ENCODE measurements around the gene HAT1.

Gene HAT1

GRCh38 chr2:171919453-171919852 lies 2.8 kb upstream of the HAT1 start:
- DNase-seq (ENCODE audit: low spot score), result no peak

GRCh38 chr2:171921970-171922229 lies 361 bp upstream of the HAT1 start:
- DNase-seq (ENCODE audit: low spot score), result no peak

GRCh38 chr2:171923206-171923605 lies 945 bp downstream of the HAT1 start:
- no peak for DNase-seq (ENCODE audit: low spot score)

- no peak for DNase-seq (ENCODE audit: low spot score)
Observed at GRCh38 chr2:171924170-171924942, 2.1 kb downstream of the HAT1 start.

- no peak for DNase-seq (ENCODE audit: low spot score)
Observed at GRCh38 chr2:171930385-171930784, 8.1 kb downstream of the HAT1 start.

GRCh38 chr2:171939058-171939742 lies 16.9 kb downstream of the HAT1 start:
- DNase-seq (ENCODE audit: low spot score), result no peak

- DNase-seq (ENCODE audit: low spot score), result no peak
Observed at GRCh38 chr2:171939743-171940071, 17.4 kb downstream of the HAT1 start.

GRCh38 chr2:171941316-171941699 lies 19.0 kb downstream of the HAT1 start:
- no peak for DNase-seq (ENCODE audit: low spot score)

GRCh38 chr2:171943869-171944268 lies 21.6 kb downstream of the HAT1 start:
- no peak for DNase-seq (ENCODE audit: low spot score)

GRCh38 chr2:171952276-171952675 lies 30.0 kb downstream of the HAT1 start:
- DNase-seq (ENCODE audit: low spot score), result no peak

- no peak for DNase-seq (ENCODE audit: low spot score)
Observed at GRCh38 chr2:171952748-171953147, 30.5 kb downstream of the HAT1 start.

- no peak for DNase-seq (ENCODE audit: low spot score)
Observed at GRCh38 chr2:171956135-171956825, 34.0 kb downstream of the HAT1 start.

GRCh38 chr2:171957061-171957460 lies 34.8 kb downstream of the HAT1 start:
- no peak for DNase-seq (ENCODE audit: low spot score)

GRCh38 chr2:171958475-171958874 lies 36.2 kb downstream of the HAT1 start:
- DNase-seq (ENCODE audit: low spot score), result no peak

- no peak for DNase-seq (ENCODE audit: low spot score)
Observed at GRCh38 chr2:171959998-171960397, 37.7 kb downstream of the HAT1 start.

- no peak for DNase-seq (ENCODE audit: low spot score)
Observed at GRCh38 chr2:171960570-171960969, 38.3 kb downstream of the HAT1 start.

GRCh38 chr2:171963198-171963597 lies 40.9 kb downstream of the HAT1 start:
- no peak for DNase-seq (ENCODE audit: low spot score)

GRCh38 chr2:171964308-171964707 lies 42.0 kb downstream of the HAT1 start:
- no peak for DNase-seq (ENCODE audit: low spot score)

GRCh38 chr2:171965238-171965637 lies 43.0 kb downstream of the HAT1 start:
- no peak for DNase-seq (ENCODE audit: low spot score)

- no peak for DNase-seq (ENCODE audit: low spot score)
Observed at GRCh38 chr2:171965661-171966060, 43.4 kb downstream of the HAT1 start.

- DNase-seq (ENCODE audit: low spot score), result no peak
Observed at GRCh38 chr2:171966235-171966634, 44.0 kb downstream of the HAT1 start.

GRCh38 chr2:171966688-171967087 lies 44.4 kb downstream of the HAT1 start:
- DNase-seq (ENCODE audit: low spot score), result no peak

- no peak for DNase-seq (ENCODE audit: low spot score)
Observed at GRCh38 chr2:171968509-171968908, 46.2 kb downstream of the HAT1 start.

Data from CD4-positive, alpha-beta T cell treated with Interleukin-6 at 100 ng/mL for 8 hours (primary cell).